ENCODE data around the gene PPIB. TPM values are rescaled to one million over a fixed set of nuclear protein-coding genes. Genes with fewer than 3 reads are reported as not detected.

The PPIB gene
- total RNA-seq, 1 donor from 2014 or later: 1,074 TPM

DNA sequence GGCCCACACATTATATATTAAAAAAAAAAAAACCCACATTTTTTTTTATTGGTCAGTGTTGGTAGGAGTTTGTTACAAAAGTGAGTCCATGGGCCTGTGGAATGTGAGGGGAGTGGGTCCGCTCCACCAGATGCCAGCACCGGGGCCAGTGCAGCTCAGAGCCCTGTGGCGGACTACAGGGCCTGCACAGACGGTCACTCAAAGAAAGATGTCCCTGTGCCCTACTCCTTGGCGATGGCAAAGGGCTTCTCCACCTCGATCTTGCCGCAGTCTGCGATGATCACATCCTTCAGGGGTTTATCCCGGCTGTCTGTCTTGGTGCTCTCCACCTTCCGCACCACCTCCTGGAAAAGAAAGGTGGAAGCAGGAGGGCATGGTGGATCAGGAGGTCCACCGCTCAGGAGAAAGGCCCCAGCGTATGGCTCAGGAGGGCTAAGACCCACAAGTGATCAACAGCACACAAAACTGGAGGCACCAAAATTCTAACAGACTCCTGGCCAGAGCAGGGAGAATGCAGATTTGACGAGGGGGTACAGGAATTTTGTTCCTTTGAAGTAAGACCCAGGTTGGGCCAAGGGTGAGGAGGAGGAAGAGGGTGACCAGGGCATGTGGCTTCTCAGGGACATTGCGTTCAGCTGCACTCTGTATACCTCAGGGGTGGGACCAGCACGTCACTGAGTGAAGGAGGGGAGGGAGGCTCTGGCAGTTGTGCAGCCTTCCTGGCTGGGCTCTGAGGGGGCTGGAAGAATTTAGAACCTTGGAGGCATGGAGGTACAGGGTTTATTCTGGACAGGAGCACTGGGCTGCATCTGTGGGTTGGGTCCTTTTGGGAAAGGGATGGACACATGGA, 6.8 kb downstream of the PPIB start:
- H3K27me3 ChIP-seq (ENCODE audit: control insufficient read depth, insufficient read depth, low read length): no peaks in the 10 kb centered on the region
- FAIRE-seq (no peak), DNase-seq (ENCODE audit: low read depth) (no peak)
- H3K36me3 ChIP-seq (ENCODE audit: control insufficient read depth, insufficient read depth, low read length): peaks cover 41% of the 10 kb centered on the region
- H3K4me3 ChIP-seq (ENCODE audit: low read depth, low read length): no peak overlapping the region
- TF ChIP-seq CTCF (IDR thresholded peaks at IDR 0.05; ENCODE audit: insufficient read depth, low read length, severe bottlenecking): no peak

GRCh38 chr15:64153480-64154367, 9.1 kb downstream of the PPIB start:
- Histone ChIP-seq H3K4me3 (ENCODE audit: low read depth, low read length) (no peak overlapping the region), H3K27me3 (ENCODE audit: control insufficient read depth, insufficient read depth, low read length) (no peaks in the 10 kb centered on the region), H3K36me3 (ENCODE audit: control insufficient read depth, insufficient read depth, low read length) (peaks cover 29% of the 10 kb centered on the region)
- DNase-seq (ENCODE audit: low read depth) (peak; percentile 64), FAIRE-seq (no peak)
- peak; percentile 100 for TF ChIP-seq CTCF (IDR thresholded peaks at IDR 0.05; ENCODE audit: insufficient read depth, low read length, severe bottlenecking)

- peaks cover 19% of the 10 kb centered on the region for H3K36me3 ChIP-seq (ENCODE audit: control insufficient read depth, insufficient read depth, low read length)
- FAIRE-seq: no peak
- no peaks in the 10 kb centered on the region for H3K27me3 ChIP-seq (ENCODE audit: control insufficient read depth, insufficient read depth, low read length)
- no peak for DNase-seq (ENCODE audit: low read depth)
- TF ChIP-seq CTCF (IDR thresholded peaks at IDR 0.05; ENCODE audit: insufficient read depth, low read length, severe bottlenecking): no peak
- no peak overlapping the region for H3K4me3 ChIP-seq (ENCODE audit: low read depth, low read length)
Measured at GRCh38 chr15:64152507-64153387, 10.1 kb downstream of the PPIB start.

DNA sequence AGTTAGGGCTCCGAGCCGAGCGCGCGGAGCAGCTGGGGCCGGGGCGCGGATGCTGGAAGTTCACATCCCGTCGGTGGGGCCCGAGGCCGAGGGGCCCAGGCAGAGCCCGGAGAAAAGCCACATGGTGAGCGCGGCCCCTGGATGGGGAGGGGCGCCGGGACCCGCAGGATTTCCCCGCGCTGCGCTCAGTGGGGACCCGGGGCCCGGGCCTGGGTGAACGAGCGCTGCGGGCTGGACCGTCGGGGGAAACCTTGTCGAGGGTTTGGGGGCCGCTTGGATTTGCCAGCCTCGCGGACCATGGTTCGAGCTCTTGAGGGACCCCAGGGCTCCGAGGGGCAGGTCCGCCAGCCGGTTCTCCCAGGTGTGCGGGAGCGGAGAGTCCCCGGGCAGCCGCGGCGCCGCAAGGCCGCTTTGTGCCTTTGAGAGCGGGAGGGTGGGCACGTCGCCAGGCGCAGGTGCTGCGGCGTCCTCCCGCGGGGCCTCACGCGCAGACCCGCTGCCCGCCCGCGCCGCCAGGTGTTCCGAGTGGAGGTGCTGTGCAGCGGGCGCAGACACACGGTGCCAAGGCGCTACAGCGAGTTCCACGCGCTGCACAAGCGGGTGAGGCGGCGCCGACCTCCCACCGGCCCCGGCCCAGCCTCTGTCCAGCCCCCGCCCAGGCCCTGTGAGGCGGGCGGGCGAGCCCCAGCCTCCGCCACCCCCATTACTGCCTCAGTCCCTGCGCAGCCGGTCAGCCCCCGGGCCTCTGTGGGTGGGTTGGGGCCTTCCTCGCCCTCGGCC, 10.9 kb downstream of the PPIB start, which contains the start of gene SNX22:
SNX22 (plus strand) TSS at position 5 of the 780 bp plus-strand sequence; CDS start at position 50, 45 bp downstream.
- no peak for TF ChIP-seq CTCF (IDR thresholded peaks at IDR 0.05; ENCODE audit: insufficient read depth, low read length, severe bottlenecking)
- Histone ChIP-seq H3K4me3 (ENCODE audit: low read depth, low read length) (peak within 1 kb of the TSS; percentile 37), H3K27me3 (ENCODE audit: control insufficient read depth, insufficient read depth, low read length) (no peaks in the 10 kb centered on the region), H3K36me3 (ENCODE audit: control insufficient read depth, insufficient read depth, low read length) (peaks cover 13% of the 10 kb centered on the region)
- FAIRE-seq: no peak
- DNase-seq (ENCODE audit: low read depth): no peak

Measured in bronchial epithelial cell (primary cell).